HFFc6 (cell line): ENCODE data around the gene SCAMP2. TPM values are rescaled to one million over a fixed set of nuclear protein-coding genes. Genes with fewer than 3 reads are reported as not detected.
"Not testable (repeated sequence)": the region's sequence is repeated elsewhere in the genome, so short reads cannot be mapped to it uniquely, and the experiment has no call there.

Experiments used
- DNase-seq: peaks from one replicate; pipeline ENCODE4 v3.0.0-alpha.2; 2018
- H3K27ac Mint-ChIP-seq: 2 replicates; pipeline ENCODE4 v1.8.0; 2020; ENCODE audit warnings: mild to moderate bottlenecking, mixed read lengths
- H3K27me3 Mint-ChIP-seq: 2 replicates; pipeline ENCODE4 v1.8.0; 2021; ENCODE audit warnings: mild to moderate bottlenecking, moderate library complexity, mixed read lengths; ENCODE audit not compliant: insufficient read depth
- H3K36me3 Mint-ChIP-seq: 2 replicates; pipeline ENCODE4 v1.8.0; 2021; ENCODE audit warnings: low read depth, mixed read lengths
- H3K4me1 Mint-ChIP-seq: 2 replicates; pipeline ENCODE4 v1.8.0; 2020; ENCODE audit warnings: low read depth, mixed read lengths
- H3K4me3 Mint-ChIP-seq: 2 replicates; pipeline ENCODE4 v1.8.0; 2020; ENCODE audit warnings: mild to moderate bottlenecking, moderate library complexity, mixed read lengths
- H3K9me3 Mint-ChIP-seq: 2 replicates; pipeline ENCODE4 v1.8.0; 2020; ENCODE audit warnings: mild to moderate bottlenecking, mixed read lengths
- total RNA-seq, 6 experiments: library from RNA; stranded (reverse); fragmentation: NEBNext Ultra II Directional; extraction: Animal tissue kit (Norgen Biotek cat#: 25700); gene quantifications; 2 replicates in 1 of 6; 3 replicates in 5 of 6; pipeline ENCODE4 v1.2.3, GENCODE V29; 2021
- TF ChIP-seq, protein P1 (sequence below): fragments of 200-600 bp; sonication (generic); IDR thresholded peaks from 2 replicates; pipeline ENCODE4 v1.5.0; 2021; ENCODE audit warnings: antibody characterized with exemption, mild to moderate bottlenecking

Gene SCAMP2
- total RNA-seq, 6 experiments from 2014 or later, result 70.1 to 86.1 (median 75.9) TPM

GRCh38 chr15:74890665-74890960 lies 17.4 kb upstream of the SCAMP2 start:
- H3K27me3 Mint-ChIP-seq, result peaks cover 2% of the 10 kb centered on the region; the same call in 1 of the 2 replicates
- peaks cover 13% of the 10 kb centered on the region; the same call in 1 of the 2 replicates for H3K36me3 Mint-ChIP-seq
- peak overlapping the region; percentile 91 for H3K4me3 Mint-ChIP-seq
- no peaks in the 10 kb centered on the region for H3K9me3 Mint-ChIP-seq
- TF ChIP-seq, protein P1, sequence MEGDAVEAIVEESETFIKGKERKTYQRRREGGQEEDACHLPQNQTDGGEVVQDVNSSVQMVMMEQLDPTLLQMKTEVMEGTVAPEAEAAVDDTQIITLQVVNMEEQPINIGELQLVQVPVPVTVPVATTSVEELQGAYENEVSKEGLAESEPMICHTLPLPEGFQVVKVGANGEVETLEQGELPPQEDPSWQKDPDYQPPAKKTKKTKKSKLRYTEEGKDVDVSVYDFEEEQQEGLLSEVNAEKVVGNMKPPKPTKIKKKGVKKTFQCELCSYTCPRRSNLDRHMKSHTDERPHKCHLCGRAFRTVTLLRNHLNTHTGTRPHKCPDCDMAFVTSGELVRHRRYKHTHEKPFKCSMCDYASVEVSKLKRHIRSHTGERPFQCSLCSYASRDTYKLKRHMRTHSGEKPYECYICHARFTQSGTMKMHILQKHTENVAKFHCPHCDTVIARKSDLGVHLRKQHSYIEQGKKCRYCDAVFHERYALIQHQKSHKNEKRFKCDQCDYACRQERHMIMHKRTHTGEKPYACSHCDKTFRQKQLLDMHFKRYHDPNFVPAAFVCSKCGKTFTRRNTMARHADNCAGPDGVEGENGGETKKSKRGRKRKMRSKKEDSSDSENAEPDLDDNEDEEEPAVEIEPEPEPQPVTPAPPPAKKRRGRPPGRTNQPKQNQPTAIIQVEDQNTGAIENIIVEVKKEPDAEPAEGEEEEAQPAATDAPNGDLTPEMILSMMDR, result no peak
- H3K4me1 Mint-ChIP-seq, result peaks cover 28% of the 10 kb centered on the region
- no peak for DNase-seq
- peak overlapping the region; percentile 69 for H3K27ac Mint-ChIP-seq

GRCh38 chr15:74889883-74890664 lies 16.9 kb upstream of the SCAMP2 start, which contains the start of gene MPI:
Gene MPI (plus strand): TSS chr15:74890042. CDS start chr15:74890074, 32 bp downstream.
- H3K9me3 Mint-ChIP-seq, result no peaks in the 10 kb centered on the region
- peak; percentile 72 for DNase-seq
- peak within 1 kb of the TSS; percentile 69 for H3K27ac Mint-ChIP-seq
- H3K4me3 Mint-ChIP-seq, result peak within 1 kb of the TSS; percentile 91
- H3K27me3 Mint-ChIP-seq, result peaks cover 2% of the 10 kb centered on the region; the same call in 1 of the 2 replicates
- TF ChIP-seq, protein P1, result no peak; the same call in 1 of the 2 replicates
- peaks cover 29% of the 10 kb centered on the region for H3K4me1 Mint-ChIP-seq
- peaks cover 13% of the 10 kb centered on the region; the same call in 1 of the 2 replicates for H3K36me3 Mint-ChIP-seq

DNA sequence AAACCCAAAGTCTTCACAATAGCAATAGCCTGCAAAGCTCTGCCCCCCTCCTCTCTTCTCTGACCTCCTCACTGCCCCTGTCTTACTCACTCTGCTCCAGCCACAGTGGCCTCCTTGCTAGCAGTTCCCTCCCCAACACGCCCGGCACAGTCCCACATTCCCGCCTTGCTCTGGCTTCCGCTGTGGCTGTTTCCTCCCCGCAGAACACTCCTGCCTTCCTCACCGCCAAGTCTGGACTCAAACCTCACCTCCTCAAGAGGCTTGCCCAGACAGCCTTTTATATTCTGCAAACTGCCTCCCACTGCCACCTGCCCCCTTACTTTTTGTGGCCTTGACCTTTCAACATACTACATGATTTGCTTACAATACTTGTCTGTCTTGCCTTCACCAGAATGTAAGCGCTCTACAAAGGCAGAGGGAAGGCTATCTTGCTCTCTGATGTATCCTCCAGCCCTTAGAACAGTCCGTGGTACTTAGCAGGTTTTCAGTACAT lies 16.3 kb upstream of the SCAMP2 start:
- Mint-ChIP-seq H3K4me1 (peaks cover 36% of the 10 kb centered on the region), H3K36me3 (peaks cover 13% of the 10 kb centered on the region; the same call in 1 of the 2 replicates), H3K9me3 (no peaks in the 10 kb centered on the region), H3K27me3 (peaks cover 2% of the 10 kb centered on the region; the same call in 1 of the 2 replicates), H3K4me3 (peak overlapping the region; percentile 91), H3K27ac (peak overlapping the region; percentile 69)
- peak; percentile 31 for DNase-seq
- TF ChIP-seq, protein P1, result peak; percentile 40; the same call in 1 of the 2 replicates

- Mint-ChIP-seq H3K4me1 (peaks cover 40% of the 10 kb centered on the region), H3K4me3 (no peak overlapping the region), H3K27ac (no peak overlapping the region), H3K27me3 (peaks cover 2% of the 10 kb centered on the region; the same call in 1 of the 2 replicates), H3K36me3 (peaks cover 11% of the 10 kb centered on the region; the same call in 1 of the 2 replicates), H3K9me3 (no peaks in the 10 kb centered on the region)
- TF ChIP-seq, protein P1, result no peak
- DNase-seq, result no peak
Measured at GRCh38 chr15:74888716-74889115, 15.6 kb upstream of the SCAMP2 start.

DNA sequence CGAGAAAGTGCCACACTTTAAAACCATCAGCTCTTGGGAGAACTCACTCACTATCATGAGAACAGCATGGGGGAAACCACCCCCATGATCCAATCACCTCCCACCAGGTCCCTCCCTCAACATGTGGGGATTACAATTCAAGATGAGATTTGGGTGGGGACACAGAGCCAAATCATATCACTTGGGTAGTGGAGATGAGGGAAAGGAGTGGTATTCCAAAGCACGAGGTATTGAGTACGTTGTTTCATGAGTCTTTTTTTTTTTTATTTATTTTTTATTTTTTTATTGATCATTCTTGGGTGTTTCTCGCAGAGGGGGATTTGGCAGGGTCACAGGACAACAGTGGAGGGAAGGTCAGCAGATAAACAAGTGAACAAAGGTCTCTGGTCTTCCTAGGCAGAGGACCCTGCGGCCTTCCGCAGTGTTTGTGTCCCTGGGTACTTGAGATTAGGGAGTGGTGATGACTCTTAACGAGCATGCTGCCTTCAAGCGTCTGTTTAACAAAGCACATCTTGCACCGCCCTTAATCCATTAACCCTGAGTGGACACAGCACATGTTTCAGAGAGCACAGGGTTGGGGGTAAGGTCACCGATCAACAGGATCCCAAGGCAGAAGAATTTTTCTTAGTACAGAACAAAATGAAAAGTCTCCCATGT lies 14.5 kb upstream of the SCAMP2 start:
- H3K4me1 Mint-ChIP-seq, result peaks cover 39% of the 10 kb centered on the region
- not testable (repeated sequence) for DNase-seq, H3K27ac Mint-ChIP-seq, H3K36me3 Mint-ChIP-seq, H3K27me3 Mint-ChIP-seq, H3K9me3 Mint-ChIP-seq, H3K4me3 Mint-ChIP-seq
